GM12864 (cell line): Measurements from ENCODE around the gene DSCAM.

Experiments used
- DNase-seq: peaks from one replicate; pipeline ENCODE4 v3.0.0-alpha.2; 2011; ENCODE audit warnings: low read depth
- H3K4me3 ChIP-seq: 2 replicates; pipeline ENCODE4 v1.5.1; 2011; ENCODE audit warnings: mild to moderate bottlenecking, low read depth, low read length, control low read depth
- TF ChIP-seq, protein P1 (sequence below): IDR thresholded peaks from 2 replicates; pipeline ENCODE4 v1.5.1; 2011; ENCODE audit warnings: low read depth, mild to moderate bottlenecking, moderate library complexity, low read length, control low read depth, inconsistent platforms; ENCODE audit errors: missing control alignments

The DSCAM gene

DNA sequence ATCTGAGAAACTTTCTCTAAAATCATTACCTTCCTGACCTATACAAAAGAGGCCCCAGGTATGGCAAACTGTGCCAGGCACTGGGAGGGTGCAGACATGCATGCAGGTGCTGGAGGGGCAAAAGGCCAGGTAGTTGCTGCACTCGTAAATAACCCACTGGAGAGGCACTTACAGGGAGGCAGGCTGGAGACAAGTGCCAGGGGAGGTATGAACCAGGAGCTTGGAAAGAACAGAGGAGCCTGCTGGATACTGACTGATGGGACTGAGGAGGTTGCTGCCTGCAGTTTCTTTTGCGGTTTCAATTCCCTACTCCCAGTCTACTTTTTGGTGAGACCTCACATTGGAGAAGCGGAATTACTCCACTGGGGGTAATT lies 113.9 kb downstream of the DSCAM start:
- DNase-seq = no peak
- TF ChIP-seq, protein P1, sequence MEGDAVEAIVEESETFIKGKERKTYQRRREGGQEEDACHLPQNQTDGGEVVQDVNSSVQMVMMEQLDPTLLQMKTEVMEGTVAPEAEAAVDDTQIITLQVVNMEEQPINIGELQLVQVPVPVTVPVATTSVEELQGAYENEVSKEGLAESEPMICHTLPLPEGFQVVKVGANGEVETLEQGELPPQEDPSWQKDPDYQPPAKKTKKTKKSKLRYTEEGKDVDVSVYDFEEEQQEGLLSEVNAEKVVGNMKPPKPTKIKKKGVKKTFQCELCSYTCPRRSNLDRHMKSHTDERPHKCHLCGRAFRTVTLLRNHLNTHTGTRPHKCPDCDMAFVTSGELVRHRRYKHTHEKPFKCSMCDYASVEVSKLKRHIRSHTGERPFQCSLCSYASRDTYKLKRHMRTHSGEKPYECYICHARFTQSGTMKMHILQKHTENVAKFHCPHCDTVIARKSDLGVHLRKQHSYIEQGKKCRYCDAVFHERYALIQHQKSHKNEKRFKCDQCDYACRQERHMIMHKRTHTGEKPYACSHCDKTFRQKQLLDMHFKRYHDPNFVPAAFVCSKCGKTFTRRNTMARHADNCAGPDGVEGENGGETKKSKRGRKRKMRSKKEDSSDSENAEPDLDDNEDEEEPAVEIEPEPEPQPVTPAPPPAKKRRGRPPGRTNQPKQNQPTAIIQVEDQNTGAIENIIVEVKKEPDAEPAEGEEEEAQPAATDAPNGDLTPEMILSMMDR = no peak
- no peak overlapping the region for H3K4me3 ChIP-seq

DNA sequence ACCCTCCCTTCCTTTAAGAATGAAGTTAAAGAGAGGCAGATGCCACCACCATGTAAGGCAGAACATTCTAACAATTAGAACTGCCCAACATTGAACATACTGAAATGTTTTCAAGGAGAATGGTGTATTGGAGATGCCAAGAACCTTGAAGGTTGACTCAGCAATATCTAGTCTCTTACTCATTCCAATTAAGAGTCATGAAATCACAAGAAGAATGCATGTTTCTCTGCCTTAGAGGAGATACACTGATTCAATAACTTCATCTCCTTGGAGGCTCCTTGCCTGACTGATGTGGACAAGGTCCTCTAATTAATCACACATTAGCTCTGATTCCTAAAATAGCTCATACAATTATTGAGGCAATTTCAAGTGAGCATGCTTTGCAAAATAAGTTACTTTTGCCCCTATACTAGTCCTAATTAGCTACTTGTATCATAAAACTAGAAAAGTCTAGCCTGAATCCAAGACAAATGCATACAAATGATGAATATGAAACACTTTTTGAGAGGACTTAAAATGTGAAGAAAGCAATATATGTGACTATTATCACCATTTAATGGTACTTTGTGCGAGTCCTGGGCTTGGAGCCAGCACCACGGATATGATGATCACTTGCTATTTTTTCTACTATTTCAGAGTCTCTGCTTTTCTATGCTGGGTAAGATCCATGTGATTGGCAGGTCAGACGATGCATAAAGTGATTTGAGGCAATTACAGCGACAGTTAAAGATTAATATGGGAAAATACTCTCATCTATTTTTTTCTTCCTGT lies 114.5 kb downstream of the DSCAM start:
- no peak for DNase-seq
- H3K4me3 ChIP-seq = no peak overlapping the region
- TF ChIP-seq, protein P1 = no peak

DNA sequence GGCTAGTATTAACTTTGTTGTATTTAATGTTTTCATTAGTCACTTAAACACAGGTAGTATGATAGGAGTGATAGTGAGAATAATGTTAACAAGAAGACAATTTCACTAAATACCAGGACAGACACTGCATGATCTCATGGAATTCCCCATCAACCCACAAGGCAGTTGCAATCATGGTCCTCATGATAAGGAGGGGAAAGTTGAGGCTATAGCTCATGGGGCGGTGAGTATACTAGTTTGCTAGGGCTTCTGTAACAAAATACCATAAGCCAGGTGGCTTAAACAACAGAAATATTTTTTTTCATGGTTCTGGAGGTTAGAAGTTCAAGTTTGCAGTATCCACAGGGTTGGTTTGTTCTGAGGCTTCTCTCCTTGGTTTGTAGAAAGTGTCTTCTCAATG lies 115.8 kb downstream of the DSCAM start:
- no peak overlapping the region for H3K4me3 ChIP-seq
- TF ChIP-seq, protein P1 = no peak
- DNase-seq = no peak

DNA sequence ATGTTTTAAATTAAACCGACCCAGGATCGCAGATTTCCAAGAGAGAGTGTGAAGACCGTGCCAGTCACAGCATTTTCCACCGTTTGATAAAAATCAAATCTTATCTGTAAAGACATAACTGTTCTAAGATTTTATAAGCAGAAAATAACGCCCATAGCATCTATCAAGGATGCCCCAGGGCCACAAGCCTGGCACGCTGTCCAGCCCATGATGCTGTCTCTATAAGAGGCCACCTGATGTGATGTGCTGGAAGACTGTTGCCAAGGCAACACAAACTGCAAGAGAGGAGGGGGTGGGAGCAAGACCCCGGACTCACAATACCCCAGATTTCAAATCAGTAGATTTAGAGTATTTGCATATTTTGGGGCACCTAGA lies 116.5 kb downstream of the DSCAM start:
- H3K4me3 ChIP-seq = no peak overlapping the region
- TF ChIP-seq, protein P1 = no peak
- DNase-seq = no peak

DNA sequence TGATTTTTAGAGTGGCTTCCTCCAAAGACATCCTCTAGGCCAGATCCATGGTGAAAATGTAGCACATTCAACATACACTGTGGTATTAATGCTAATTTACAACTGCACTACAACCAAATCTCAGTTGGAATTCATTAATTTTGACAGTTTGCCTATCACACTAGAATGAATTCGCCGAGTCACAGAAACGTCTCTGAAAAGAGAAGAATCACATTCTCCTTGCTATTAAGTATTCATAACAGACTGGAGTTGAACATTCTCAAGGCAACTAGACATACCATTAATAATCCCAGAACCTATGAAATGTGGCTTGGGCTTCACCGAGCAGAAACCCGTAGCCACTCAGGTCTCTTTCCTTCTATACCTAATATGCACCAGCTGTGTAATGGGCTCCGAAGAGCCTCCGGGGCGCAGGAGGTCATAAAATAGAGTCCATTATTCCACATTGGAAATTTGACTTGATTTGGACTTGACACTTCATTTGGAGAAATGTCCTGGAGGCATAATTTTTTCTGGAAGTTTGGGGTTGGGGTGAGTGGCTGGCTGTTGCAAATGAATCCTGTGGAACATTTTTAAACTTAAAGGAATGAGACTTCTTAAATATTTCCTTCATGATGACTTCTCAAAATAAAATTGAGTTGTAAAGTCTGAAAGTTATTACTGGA lies 117.1 kb downstream of the DSCAM start:
- no peak for DNase-seq
- TF ChIP-seq, protein P1 = no peak
- H3K4me3 ChIP-seq = no peak overlapping the region

DNA sequence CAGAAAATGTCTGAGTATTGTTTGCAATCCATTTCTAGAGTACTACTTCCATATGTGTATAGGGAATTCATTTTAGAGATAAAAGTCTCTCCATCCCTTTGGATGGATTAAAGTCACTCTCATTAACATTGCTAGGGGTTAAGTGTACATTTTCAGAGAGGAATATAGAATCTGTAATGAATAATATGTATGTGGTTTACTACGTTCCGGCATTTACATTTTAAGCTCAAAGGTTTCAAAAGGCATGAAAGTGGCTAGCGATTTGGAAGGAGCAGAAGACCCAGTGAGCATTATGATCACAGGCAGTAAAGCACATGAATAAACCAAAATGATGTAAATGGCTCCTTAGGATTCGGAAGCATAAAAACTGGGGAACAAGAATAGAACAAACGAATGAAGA lies 123.0 kb downstream of the DSCAM start:
- TF ChIP-seq, protein P1 = no peak
- DNase-seq = no peak
- H3K4me3 ChIP-seq = no peak overlapping the region

DNA sequence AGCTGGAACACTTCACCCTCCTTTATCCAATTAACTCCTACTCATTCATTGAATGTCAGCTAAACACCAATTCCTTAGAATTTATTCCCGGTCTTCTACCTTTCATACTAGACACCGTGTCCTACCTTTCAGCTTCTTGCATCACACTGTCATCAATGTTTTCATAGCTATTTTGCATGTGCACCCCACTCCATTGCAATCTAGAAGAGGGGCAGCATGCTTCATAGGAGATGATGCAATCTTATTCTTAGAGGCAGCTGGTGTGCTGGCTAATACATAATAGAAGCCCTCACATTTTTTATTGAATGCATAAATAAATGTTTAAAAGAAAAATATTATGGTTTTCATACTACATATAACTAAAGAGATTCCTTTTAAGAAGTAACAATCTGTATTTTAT lies 123.6 kb downstream of the DSCAM start:
- TF ChIP-seq, protein P1 = no peak
- no peak for DNase-seq
- no peak overlapping the region for H3K4me3 ChIP-seq
